Caco-2 (cell line): ENCODE data around the gene GRK7. TPM values are rescaled to one million over a fixed set of nuclear protein-coding genes. Genes with fewer than 3 reads are reported as not detected.

Experiments used
- BruUV-seq: library from RNA; stranded (reverse); fragments of 400-500 nt; replicated peaks from 2 replicates; lab custom pipeline; 2021; lab: Mats Ljungman, UMichigan
- CTCF ChIA-PET: fragments of 300-600 bp; sonication (Branson Sonifier 250); formaldehyde crosslinking; loops from one replicate; lab custom pipeline; 2022; ENCODE audit warnings: antibody characterized with exemption; lab: Charles Lee
- POLR2A ChIA-PET: fragments of 300-600 bp; sonication (Branson Sonifier 250); formaldehyde crosslinking; loops from one replicate; lab custom pipeline; 2022; ENCODE audit warnings: antibody characterized with exemption; lab: Charles Lee
- DNase-seq, 2 experiments: peaks; one replicate each; pipeline versions ENCODE4 v3.0.0 to v3.0.0-alpha.2; 2020 to 2022
- H3K27me3 ChIP-seq: replicated peaks from 2 replicates; pipeline ENCODE4 v1.6.0; 2011; ENCODE audit warnings: low read length; ENCODE audit not compliant: control insufficient read depth, insufficient read depth
- H3K36me3 ChIP-seq: 2 replicates; pipeline ENCODE4 v1.5.1; 2011; ENCODE audit warnings: low read length; ENCODE audit not compliant: control insufficient read depth, insufficient read depth
- H3K4me1 ChIP-seq: fragments of 250-450 bp; sonication (Bioruptor Pico); 2 replicates; pipeline ENCODE4 v1.5.1; 2020; ENCODE audit warnings: mild to moderate bottlenecking
- H3K4me3 ChIP-seq: 2 replicates; pipeline ENCODE4 v1.5.1; 2011; ENCODE audit warnings: low read depth, mild to moderate bottlenecking, control low read depth, low read length
- H3K9me3 ChIP-seq: fragments of 250-450 bp; sonication (Bioruptor Pico); 2 replicates; pipeline ENCODE4 v1.5.1; 2020; ENCODE audit warnings: mild to moderate bottlenecking, moderate library complexity
- H3K27ac Mint-ChIP-seq: one replicate; pipeline ENCODE4 v1.8.0; 2022; ENCODE audit warnings: mixed read lengths; ENCODE audit not compliant: unreplicated experiment
- H3K27me3 Mint-ChIP-seq: one replicate; pipeline ENCODE4 v1.8.0; 2022; ENCODE audit warnings: mixed read lengths; ENCODE audit not compliant: insufficient read depth, unreplicated experiment
- H3K36me3 Mint-ChIP-seq: one replicate; pipeline ENCODE4 v1.8.0; 2022; ENCODE audit warnings: mild to moderate bottlenecking, mixed read lengths; ENCODE audit not compliant: insufficient read depth, unreplicated experiment
- H3K4me1 Mint-ChIP-seq: one replicate; pipeline ENCODE4 v1.8.0; 2022; ENCODE audit warnings: low read depth, mixed read lengths; ENCODE audit not compliant: unreplicated experiment
- H3K4me3 Mint-ChIP-seq: one replicate; pipeline ENCODE4 v1.8.0; 2022; ENCODE audit warnings: mild to moderate bottlenecking, moderate library complexity, mixed read lengths; ENCODE audit not compliant: unreplicated experiment
- H3K9me3 Mint-ChIP-seq: one replicate; pipeline ENCODE4 v1.8.0; 2022; ENCODE audit warnings: mixed read lengths; ENCODE audit not compliant: unreplicated experiment
- CTCF ChIP-seq, 2 experiments: fragments of 200-600 bp in 1 of 2; IDR thresholded peaks; 1 replicate in 1 of 2; 2 replicates in 1 of 2; pipeline versions ENCODE4 v1.5.1 to v1.8.0; 2011 to 2022; ENCODE audit warnings: antibody characterized with exemption in 1 of 2, control low read depth in 1 of 2, inconsistent platforms in 1 of 2, low read depth in 1 of 2, low read length in 1 of 2, mild to moderate bottlenecking in 1 of 2, moderate library complexity in 1 of 2; ENCODE audit not compliant: insufficient read depth in 1 of 2, severe bottlenecking in 1 of 2, unreplicated experiment in 1 of 2
- intact Hi-C: fragments of 100-400 bp; cut with micrococcal nuclease; formaldehyde crosslinking; loops from one replicate; pipeline ENCODE4 v1.10.0; 2022; ENCODE audit not compliant: unreplicated experiment
- total RNA-seq: library from RNA; stranded (reverse); gene quantifications from 2 replicates; pipeline ENCODE4 v1.2.3, GENCODE V29; 2022

Gene GRK7
- total RNA-seq, 1 experiment from 2014 or later: not detected

GRCh38 chr3:141725036-141725435 lies 38.2 kb upstream of the GRK7 start:
- POLR2A ChIA-PET: no interaction called here
- BruUV-seq: no TSS peak
- H3K4me1 ChIP-seq: peaks cover 9% of the 10 kb centered on the region
- no peaks in the 10 kb centered on the region for H3K36me3 ChIP-seq
- no peaks in the 10 kb centered on the region for H3K9me3 ChIP-seq
- CTCF ChIA-PET: no interaction called here
- H3K4me3 ChIP-seq: no peak overlapping the region
- Mint-ChIP-seq H3K9me3 (no peaks in the 10 kb centered on the region), H3K27ac (no peak overlapping the region), H3K4me1 (peaks cover 9% of the 10 kb centered on the region), H3K4me3 (no peak overlapping the region), H3K36me3 (no peaks in the 10 kb centered on the region), H3K27me3 (no peaks in the 10 kb centered on the region)
- no peak for DNase-seq
- no peak for TF ChIP-seq CTCF (IDR thresholded peaks at IDR 0.05; ENCODE audit: insufficient read depth in 1 of 2, low read depth in 1 of 2, low read length in 1 of 2, severe bottlenecking in 1 of 2, unreplicated experiment in 1 of 2)
- H3K27me3 ChIP-seq: no peaks in the 10 kb centered on the region
- intact Hi-C loops: no loop called here

GRCh38 chr3:141726483-141726882 lies 36.7 kb upstream of the GRK7 start:
- Histone ChIP-seq H3K4me3 (no peak overlapping the region), H3K36me3 (no peaks in the 10 kb centered on the region), H3K9me3 (no peaks in the 10 kb centered on the region), H3K27me3 (no peaks in the 10 kb centered on the region), H3K4me1 (peaks cover 9% of the 10 kb centered on the region)
- no peak overlapping the region for H3K27ac Mint-ChIP-seq
- H3K9me3 Mint-ChIP-seq: no peaks in the 10 kb centered on the region
- no peak for DNase-seq
- no peak overlapping the region for H3K4me3 Mint-ChIP-seq
- ChIA-PET POLR2A (no interaction called here), CTCF (no interaction called here)
- TF ChIP-seq CTCF (IDR thresholded peaks at IDR 0.05; ENCODE audit: insufficient read depth in 1 of 2, low read depth in 1 of 2, low read length in 1 of 2, severe bottlenecking in 1 of 2, unreplicated experiment in 1 of 2): no peak
- H3K4me1 Mint-ChIP-seq: peaks cover 9% of the 10 kb centered on the region
- BruUV-seq: no TSS peak
- H3K27me3 Mint-ChIP-seq: no peaks in the 10 kb centered on the region
- H3K36me3 Mint-ChIP-seq: no peaks in the 10 kb centered on the region
- intact Hi-C loops: no loop called here

- ChIA-PET CTCF (interaction anchor here (0.6 to 1.2 kb wide), 2 partner anchors 10 to 40 kb away, joined by 3 to 7 read pairs; no protein-coding TSS in a partner anchor), POLR2A (interaction anchor here (0.6 to 0.8 kb wide), 3 partner anchors 189 to 725 kb away, joined by 3 to 5 read pairs (median 3); no protein-coding TSS in a partner anchor)
- no TSS peak for BruUV-seq
Observed at GRCh38 chr3:141728355-141728892, 34.8 kb upstream of the GRK7 start.

More at GRCh38 chr3:141728355-141728892, 34.8 kb upstream of the GRK7 start:
- H3K4me3 Mint-ChIP-seq: peak overlapping the region; percentile 42
- peak overlapping the region; percentile 10 for H3K27ac Mint-ChIP-seq
- H3K9me3 Mint-ChIP-seq: no peaks in the 10 kb centered on the region
- H3K27me3 ChIP-seq: no peaks in the 10 kb centered on the region
- no peak overlapping the region for H3K4me3 ChIP-seq
- intact Hi-C loops: loop anchor here (1.0 kb wide), 1 partner anchor 10 kb away; the partner anchor contains the start of gene RNF7
- peak; percentile 62 to 76 for DNase-seq
- peaks cover 9% of the 10 kb centered on the region for H3K4me1 ChIP-seq
- no peaks in the 10 kb centered on the region for H3K27me3 Mint-ChIP-seq
- no peaks in the 10 kb centered on the region for H3K36me3 ChIP-seq
- peak in 1 of 2 experiments; percentile 12 for TF ChIP-seq CTCF (IDR thresholded peaks at IDR 0.05; ENCODE audit: insufficient read depth in 1 of 2, low read depth in 1 of 2, low read length in 1 of 2, severe bottlenecking in 1 of 2, unreplicated experiment in 1 of 2)
- H3K36me3 Mint-ChIP-seq: no peaks in the 10 kb centered on the region
- peaks cover 9% of the 10 kb centered on the region for H3K4me1 Mint-ChIP-seq
- H3K9me3 ChIP-seq: no peaks in the 10 kb centered on the region
